Stimulated activated CD8-positive, alpha-beta memory T cell treated with anti-CD3 and anti-CD28 coated beads, Interleukin-12 subunit alpha, Interleukin-12 subunit beta, amount 100 ng/mL, for 4 hours (primary cell): ENCODE measurements around the gene NFRKB.
"Not testable (repeated sequence)": the region's sequence is repeated elsewhere in the genome, so short reads cannot be mapped to it uniquely, and the experiment has no call there.

Source experiments
- DNase-seq: peaks from one replicate; pipeline ENCODE4 v3.0.0-alpha.2; 2020; ENCODE audit warnings: low read depth

Gene NFRKB

DNA sequence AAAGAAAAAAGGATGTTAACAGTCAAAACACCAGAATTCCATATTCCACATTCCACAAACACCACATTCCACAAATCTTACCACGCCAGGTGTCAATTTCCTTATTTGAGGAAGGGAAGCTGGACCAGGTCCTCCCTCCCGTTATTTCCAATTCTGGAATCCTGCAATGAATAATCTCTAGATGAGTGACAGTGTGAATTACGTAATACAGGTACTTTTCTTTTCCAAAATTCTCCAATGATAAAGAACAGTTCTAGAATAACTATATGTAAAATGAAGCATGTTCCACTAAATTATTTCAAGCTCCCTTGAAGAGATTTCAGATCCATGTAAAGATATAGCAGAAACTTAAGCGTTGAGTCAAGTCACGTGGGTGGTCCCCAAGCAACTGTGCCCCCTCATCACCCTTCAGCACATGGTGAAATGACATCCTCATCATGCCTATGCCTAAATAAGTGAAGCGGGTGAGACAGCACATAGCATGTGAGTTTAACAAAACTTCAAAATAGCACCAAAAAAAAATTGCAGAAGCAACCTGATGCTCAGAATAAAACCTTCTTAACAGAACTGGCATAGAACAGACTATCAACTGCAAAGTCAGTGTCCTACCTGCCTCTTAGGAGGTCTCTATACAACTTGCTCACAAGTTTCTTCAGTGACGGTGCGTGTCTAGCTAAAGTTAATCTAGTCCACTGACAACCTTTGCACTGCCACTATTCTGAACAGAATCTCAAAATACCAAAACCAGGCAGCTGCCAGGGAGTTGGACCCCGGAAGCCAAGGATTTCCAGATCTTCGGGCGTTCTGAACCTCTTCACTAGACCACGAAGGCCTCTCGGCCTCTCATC lies 876 bp downstream of the NFRKB start:
- DNase-seq: no peak

DNA sequence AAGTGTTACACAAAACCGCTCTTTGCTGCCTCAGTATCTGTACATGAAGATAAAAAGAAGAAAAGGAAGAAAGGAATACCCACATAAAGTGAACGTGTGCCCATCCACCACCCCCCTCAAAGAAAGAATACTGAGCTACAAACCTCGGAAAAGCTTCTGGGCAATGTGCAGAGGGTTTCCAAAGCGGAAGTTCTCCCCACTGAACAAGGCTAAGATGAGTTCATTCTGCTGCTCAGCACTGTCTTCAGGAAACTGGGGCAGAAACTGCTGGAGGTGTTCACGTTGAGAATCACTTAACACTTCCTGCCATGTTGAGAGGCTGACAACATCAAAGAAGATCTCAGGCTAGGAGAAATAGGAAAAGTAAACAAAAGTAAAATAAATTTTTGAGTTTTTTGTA lies 6.9 kb downstream of the NFRKB start:
- no peak for DNase-seq

- no peak for DNase-seq
Observed at GRCh38 chr11:129885381-129885780, 10.0 kb downstream of the NFRKB start.

DNA sequence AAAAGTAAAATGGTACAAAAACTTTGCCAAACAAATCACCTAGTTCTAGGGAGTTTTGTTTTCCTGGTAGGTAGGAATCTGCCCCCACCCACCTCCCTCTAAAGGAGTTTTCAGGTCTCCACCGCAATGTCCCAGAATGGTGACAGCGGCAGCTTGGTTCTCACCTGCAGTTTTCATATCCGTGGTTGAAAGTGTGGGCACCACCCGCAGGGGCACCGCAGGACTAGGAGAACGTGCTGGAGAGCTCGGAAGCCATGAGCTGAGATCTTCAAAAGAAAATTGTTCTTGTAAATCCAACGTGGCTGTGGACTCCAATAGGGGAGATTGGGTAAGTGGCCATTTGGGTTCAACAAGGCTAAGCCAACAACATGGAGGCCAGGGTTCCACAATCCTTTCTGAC lies 10.8 kb downstream of the NFRKB start:
- no peak for DNase-seq

DNA sequence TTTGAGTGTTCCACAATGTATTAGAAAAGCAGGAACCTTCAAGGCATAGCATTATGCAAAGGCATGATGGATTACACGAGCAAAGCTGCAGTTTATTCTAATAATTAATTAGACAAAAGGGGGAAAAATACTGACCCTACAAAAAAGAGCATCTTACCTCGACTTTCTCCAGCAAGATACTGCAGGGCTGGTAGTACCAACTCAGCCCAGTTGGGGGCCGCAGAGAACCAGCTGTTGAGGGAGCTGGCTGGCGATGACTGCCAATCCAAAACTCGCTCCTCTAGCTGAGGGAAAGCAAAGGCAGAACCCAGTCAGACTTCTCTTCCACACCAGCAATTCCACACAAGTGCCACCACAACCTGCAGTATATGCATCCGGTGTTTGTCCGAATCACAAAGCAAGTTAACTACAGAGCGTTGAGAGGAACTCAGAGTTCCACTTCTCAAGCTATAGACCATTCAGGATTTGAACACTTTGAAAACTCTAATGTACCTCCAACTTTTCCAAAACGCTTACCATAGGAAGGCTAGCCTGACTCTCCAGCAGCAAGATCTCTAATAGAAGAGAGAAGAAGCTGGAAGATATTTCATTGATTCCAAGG lies 13.7 kb downstream of the NFRKB start:
- DNase-seq: no peak

DNA sequence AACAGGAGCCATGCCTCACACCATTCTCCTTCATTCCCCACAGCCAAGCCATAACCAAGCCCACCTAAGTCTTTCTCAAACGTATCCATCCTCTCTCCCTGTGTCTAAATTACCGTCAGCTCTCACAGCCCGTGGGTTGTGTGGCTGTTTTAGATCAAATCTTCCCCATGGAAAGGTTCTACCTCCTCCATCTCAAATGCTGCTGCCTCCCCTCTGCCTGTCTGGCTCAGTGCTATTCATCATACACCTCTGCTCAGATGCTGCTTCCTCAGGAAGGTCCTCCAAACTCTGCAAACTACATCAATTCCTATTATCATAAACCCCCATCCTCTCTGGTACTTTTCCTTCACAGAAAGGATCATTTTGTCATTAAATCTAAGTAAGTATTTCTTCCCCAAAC lies 15.1 kb downstream of the NFRKB start:
- DNase-seq: no peak

DNA sequence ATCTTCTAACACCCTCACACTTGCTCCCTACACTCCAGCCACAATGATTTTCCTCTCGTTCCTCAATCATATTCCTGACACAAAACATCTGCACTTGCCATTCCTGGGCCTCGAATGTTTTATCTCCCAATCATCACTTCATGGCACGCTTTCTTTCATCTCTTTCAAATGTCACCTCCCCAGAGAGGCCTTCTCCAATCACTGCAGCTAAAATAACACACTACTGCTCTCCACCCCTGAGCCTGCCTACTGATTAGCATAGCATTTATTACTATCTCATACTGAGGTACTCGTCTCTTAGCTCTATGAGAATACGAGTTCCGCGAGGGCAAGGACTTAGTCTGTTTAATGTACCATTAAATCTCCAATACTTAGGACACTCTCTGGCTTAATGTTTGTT lies 23.5 kb downstream of the NFRKB start:
- no peak for DNase-seq

- DNase-seq: not testable (repeated sequence)
Observed at GRCh38 chr11:129868626-129869025, 26.8 kb downstream of the NFRKB start.

GRCh38 chr11:129866311-129866710 lies 29.1 kb downstream of the NFRKB start:
- DNase-seq: no peak

GRCh38 chr11:129865701-129866100 lies 29.7 kb downstream of the NFRKB start:
- DNase-seq: no peak

DNA sequence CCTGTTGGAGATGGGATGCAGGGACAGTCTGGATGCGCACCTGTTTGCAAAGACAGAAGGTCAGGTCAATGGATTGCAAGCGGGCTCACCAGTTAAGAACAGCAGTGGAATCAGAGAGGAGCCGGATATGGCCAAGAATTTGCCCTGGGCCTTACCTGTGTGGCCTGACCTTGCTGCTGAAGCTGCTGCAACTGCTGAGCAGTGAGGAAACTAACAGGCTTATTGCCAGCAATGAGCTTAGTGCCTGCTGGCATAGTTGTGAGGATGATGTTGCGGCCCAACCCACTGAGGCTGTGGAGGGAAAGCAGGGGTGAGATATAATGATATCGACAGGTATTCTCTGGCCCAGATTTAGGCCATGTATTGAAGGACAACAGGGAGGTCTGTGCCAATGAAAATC lies 30.6 kb downstream of the NFRKB start:
- no peak for DNase-seq

GRCh38 chr11:129861702-129862522 lies 33.5 kb downstream of the NFRKB start:
- DNase-seq: no peak

DNA sequence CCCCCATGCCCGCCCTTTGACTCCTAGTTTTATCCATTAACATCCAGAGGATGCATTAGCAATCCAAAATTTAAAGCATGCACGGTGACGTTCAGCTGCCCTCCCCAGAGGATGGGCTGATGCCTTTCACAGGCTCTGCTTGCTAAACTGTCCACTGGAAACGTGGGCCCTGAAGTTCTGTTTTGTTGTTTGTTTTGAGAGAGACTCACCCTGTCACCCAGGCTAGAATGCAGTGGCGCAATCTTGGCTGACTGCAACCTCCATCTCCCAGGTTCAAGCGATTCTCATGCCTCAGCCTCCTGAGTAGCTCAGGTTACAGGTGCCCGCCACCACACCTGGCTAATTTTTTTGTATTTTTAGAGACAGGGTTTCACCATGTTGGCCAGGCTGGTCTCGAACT lies 39.3 kb downstream of the NFRKB start:
- no peak for DNase-seq

DNA sequence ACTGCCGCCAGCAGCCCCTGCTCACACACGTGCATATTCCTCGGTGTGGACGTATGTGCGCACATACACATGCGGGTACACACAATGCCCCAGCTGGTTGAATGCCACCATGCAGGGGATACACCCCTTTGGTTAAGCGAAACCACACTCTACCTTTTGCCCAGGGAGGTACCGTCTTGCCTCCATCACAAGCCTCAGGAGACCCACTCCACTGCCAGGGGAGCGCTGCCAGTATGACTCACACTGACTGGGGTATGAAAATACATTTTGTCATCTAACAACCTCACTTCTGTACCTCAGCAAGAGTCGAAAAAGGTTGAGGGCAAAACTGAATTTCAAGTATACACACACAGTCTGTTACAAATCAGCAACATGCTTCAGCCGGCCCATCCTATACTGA lies 40.3 kb downstream of the NFRKB start:
- DNase-seq: no peak

GRCh38 chr11:129854232-129854805 lies 41.1 kb downstream of the NFRKB start:
- no peak for DNase-seq

- no peak for DNase-seq
Observed at GRCh38 chr11:129853518-129854231, 41.7 kb downstream of the NFRKB start.

- DNase-seq: no peak
Observed at GRCh38 chr11:129852125-129852740, 43.1 kb downstream of the NFRKB start.

DNA sequence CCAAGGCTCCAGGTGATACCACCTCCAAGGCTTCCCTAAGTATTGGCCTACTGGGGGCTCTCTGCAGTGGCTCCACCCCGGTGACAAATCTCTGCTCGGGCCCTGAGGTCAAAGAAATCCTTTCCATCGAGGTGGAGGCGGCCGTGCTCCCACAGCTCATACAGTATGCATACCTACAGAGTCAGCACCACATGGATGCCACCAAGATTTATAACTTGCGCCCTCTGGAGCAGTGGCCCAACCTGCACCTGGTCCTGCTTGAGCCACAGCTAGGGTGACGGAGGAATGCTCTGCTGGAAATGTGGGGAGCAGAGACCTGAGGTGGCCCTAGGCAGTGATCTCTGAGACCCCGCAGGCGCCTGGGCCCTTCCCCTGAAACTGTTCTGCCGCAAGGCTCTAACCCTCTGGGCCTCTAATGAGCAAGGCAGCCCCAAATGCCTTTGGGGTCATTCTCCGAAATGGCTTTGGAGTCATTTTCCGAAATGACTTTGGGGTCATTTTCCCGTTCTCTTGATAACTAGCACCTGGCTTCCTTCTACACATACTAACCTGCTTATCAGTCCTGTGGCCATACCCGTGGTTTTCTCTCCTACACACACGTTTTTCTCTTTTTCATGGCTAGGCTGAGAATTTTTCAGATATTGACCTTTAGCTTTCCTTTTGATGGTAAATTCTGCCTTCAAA lies 45.8 kb downstream of the NFRKB start:
- DNase-seq: no peak

- not testable (repeated sequence) for DNase-seq
Observed at GRCh38 chr11:129847361-129847760, 48.0 kb downstream of the NFRKB start.

GRCh38 chr11:129846508-129847335 lies 48.7 kb downstream of the NFRKB start:
- no peak for DNase-seq
